Caco-2 (cell line): ENCODE measurements around the gene CD46. TPM values are rescaled to one million over a fixed set of nuclear protein-coding genes. Genes with fewer than 3 reads are reported as not detected.
"Not testable (repeated sequence)": the region's sequence is repeated elsewhere in the genome, so short reads cannot be mapped to it uniquely, and the experiment has no call there.

Experiments used
- BruUV-seq: library from RNA; stranded (reverse); fragments of 400-500 nt; replicated peaks from 2 replicates; lab custom pipeline; 2021; lab: Mats Ljungman, UMichigan
- CTCF ChIA-PET: fragments of 300-600 bp; sonication (Branson Sonifier 250); formaldehyde crosslinking; loops from one replicate; lab custom pipeline; 2022; ENCODE audit warnings: antibody characterized with exemption; lab: Charles Lee
- POLR2A ChIA-PET: fragments of 300-600 bp; sonication (Branson Sonifier 250); formaldehyde crosslinking; loops from one replicate; lab custom pipeline; 2022; ENCODE audit warnings: antibody characterized with exemption; lab: Charles Lee
- DNase-seq, 2 experiments: peaks; one replicate each; pipeline versions ENCODE4 v3.0.0 to v3.0.0-alpha.2; 2020 to 2022
- H3K27me3 ChIP-seq: replicated peaks from 2 replicates; pipeline ENCODE4 v1.6.0; 2011; ENCODE audit warnings: low read length; ENCODE audit not compliant: control insufficient read depth, insufficient read depth
- H3K36me3 ChIP-seq: 2 replicates; pipeline ENCODE4 v1.5.1; 2011; ENCODE audit warnings: low read length; ENCODE audit not compliant: control insufficient read depth, insufficient read depth
- H3K4me1 ChIP-seq: fragments of 250-450 bp; sonication (Bioruptor Pico); 2 replicates; pipeline ENCODE4 v1.5.1; 2020; ENCODE audit warnings: mild to moderate bottlenecking
- H3K4me3 ChIP-seq: 2 replicates; pipeline ENCODE4 v1.5.1; 2011; ENCODE audit warnings: low read depth, mild to moderate bottlenecking, control low read depth, low read length
- H3K9me3 ChIP-seq: fragments of 250-450 bp; sonication (Bioruptor Pico); 2 replicates; pipeline ENCODE4 v1.5.1; 2020; ENCODE audit warnings: mild to moderate bottlenecking, moderate library complexity
- H3K27ac Mint-ChIP-seq: one replicate; pipeline ENCODE4 v1.8.0; 2022; ENCODE audit warnings: mixed read lengths; ENCODE audit not compliant: unreplicated experiment
- H3K27me3 Mint-ChIP-seq: one replicate; pipeline ENCODE4 v1.8.0; 2022; ENCODE audit warnings: mixed read lengths; ENCODE audit not compliant: insufficient read depth, unreplicated experiment
- H3K36me3 Mint-ChIP-seq: one replicate; pipeline ENCODE4 v1.8.0; 2022; ENCODE audit warnings: mild to moderate bottlenecking, mixed read lengths; ENCODE audit not compliant: insufficient read depth, unreplicated experiment
- H3K4me1 Mint-ChIP-seq: one replicate; pipeline ENCODE4 v1.8.0; 2022; ENCODE audit warnings: low read depth, mixed read lengths; ENCODE audit not compliant: unreplicated experiment
- H3K4me3 Mint-ChIP-seq: one replicate; pipeline ENCODE4 v1.8.0; 2022; ENCODE audit warnings: mild to moderate bottlenecking, moderate library complexity, mixed read lengths; ENCODE audit not compliant: unreplicated experiment
- H3K9me3 Mint-ChIP-seq: one replicate; pipeline ENCODE4 v1.8.0; 2022; ENCODE audit warnings: mixed read lengths; ENCODE audit not compliant: unreplicated experiment
- intact Hi-C: fragments of 100-400 bp; cut with micrococcal nuclease; formaldehyde crosslinking; loops from one replicate; pipeline ENCODE4 v1.10.0; 2022; ENCODE audit not compliant: unreplicated experiment
- total RNA-seq: library from RNA; stranded (reverse); gene quantifications from 2 replicates; pipeline ENCODE4 v1.2.3, GENCODE V29; 2022
- TF ChIP-seq, protein P1 (sequence below), 2 experiments: fragments of 200-600 bp in 1 of 2; IDR thresholded peaks; 1 replicate in 1 of 2; 2 replicates in 1 of 2; pipeline versions ENCODE4 v1.5.1 to v1.8.0; 2011 to 2022; ENCODE audit warnings: antibody characterized with exemption in 1 of 2, control low read depth in 1 of 2, inconsistent platforms in 1 of 2, low read depth in 1 of 2, low read length in 1 of 2, mild to moderate bottlenecking in 1 of 2, moderate library complexity in 1 of 2; ENCODE audit not compliant: insufficient read depth in 1 of 2, severe bottlenecking in 1 of 2, unreplicated experiment in 1 of 2

Gene CD46
- total RNA-seq, 1 experiment from 2014 or later: 166 TPM

- no peak overlapping the region for H3K4me3 Mint-ChIP-seq
- CTCF ChIA-PET: interaction anchor here (0.9 kb wide), 1 partner anchor 50 kb away, joined by 4 read pairs; no protein-coding TSS in a partner anchor
- no peaks in the 10 kb centered on the region for H3K36me3 ChIP-seq
- DNase-seq: peak in 1 of 2 experiments; percentile 31
- no peak overlapping the region for H3K4me3 ChIP-seq
- no peaks in the 10 kb centered on the region for H3K27me3 Mint-ChIP-seq
- POLR2A ChIA-PET: no interaction called here
- TF ChIP-seq, protein P1, sequence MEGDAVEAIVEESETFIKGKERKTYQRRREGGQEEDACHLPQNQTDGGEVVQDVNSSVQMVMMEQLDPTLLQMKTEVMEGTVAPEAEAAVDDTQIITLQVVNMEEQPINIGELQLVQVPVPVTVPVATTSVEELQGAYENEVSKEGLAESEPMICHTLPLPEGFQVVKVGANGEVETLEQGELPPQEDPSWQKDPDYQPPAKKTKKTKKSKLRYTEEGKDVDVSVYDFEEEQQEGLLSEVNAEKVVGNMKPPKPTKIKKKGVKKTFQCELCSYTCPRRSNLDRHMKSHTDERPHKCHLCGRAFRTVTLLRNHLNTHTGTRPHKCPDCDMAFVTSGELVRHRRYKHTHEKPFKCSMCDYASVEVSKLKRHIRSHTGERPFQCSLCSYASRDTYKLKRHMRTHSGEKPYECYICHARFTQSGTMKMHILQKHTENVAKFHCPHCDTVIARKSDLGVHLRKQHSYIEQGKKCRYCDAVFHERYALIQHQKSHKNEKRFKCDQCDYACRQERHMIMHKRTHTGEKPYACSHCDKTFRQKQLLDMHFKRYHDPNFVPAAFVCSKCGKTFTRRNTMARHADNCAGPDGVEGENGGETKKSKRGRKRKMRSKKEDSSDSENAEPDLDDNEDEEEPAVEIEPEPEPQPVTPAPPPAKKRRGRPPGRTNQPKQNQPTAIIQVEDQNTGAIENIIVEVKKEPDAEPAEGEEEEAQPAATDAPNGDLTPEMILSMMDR (IDR thresholded peaks at IDR 0.05; ENCODE audit: insufficient read depth in 1 of 2, low read depth in 1 of 2, low read length in 1 of 2, severe bottlenecking in 1 of 2, unreplicated experiment in 1 of 2): no peak
- no peaks in the 10 kb centered on the region for H3K27me3 ChIP-seq
- H3K9me3 Mint-ChIP-seq: no peaks in the 10 kb centered on the region
- H3K27ac Mint-ChIP-seq: no peak overlapping the region
- no peaks in the 10 kb centered on the region for H3K9me3 ChIP-seq
- H3K4me1 ChIP-seq: peaks cover 64% of the 10 kb centered on the region
- BruUV-seq: no TSS peak
- intact Hi-C loops: loop anchor here (1.0 kb wide), 1 partner anchor 38 kb away; no protein-coding TSS in a partner anchor
- H3K36me3 Mint-ChIP-seq: peaks cover 13% of the 10 kb centered on the region
- peaks cover 22% of the 10 kb centered on the region for H3K4me1 Mint-ChIP-seq
Measured at GRCh38 chr1:207748737-207749528, 2.9 kb upstream of the CD46 start.

DNA sequence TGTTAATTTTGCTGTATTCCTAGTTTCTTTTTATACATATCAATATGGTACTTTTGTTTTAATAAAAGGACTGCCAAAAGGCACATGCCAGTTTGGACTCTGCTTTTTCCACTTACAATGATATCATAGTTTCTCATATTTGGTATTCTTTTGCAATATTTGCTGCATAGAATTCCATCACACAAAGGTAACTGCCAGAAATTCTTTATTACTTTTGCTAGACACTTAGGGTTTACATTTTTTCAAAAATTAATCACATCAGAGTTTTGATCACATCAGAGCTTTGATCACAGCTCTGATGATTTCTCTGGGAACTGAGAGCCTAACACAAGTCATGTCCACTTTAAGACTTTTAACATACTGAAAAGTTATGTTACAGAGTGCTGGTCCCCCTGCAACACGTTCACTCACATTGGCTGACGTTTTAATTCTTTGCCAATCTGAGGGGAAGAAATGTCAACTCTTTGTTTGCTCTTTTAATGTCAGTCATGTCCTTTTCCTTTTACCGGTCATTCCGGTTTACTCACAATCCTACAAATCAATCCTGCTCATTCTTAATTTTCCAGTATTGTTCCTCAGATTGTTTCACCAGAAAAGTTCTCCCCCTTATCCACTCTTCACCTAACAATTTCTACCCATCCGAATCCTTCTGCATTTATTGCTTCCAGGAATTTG, 1.1 kb upstream of the CD46 start:
- ChIA-PET POLR2A (no interaction called here), CTCF (interaction anchor here (3.7 kb wide), 1 partner anchor 46 kb away, joined by 19 read pairs; no protein-coding TSS in a partner anchor)
- peak overlapping the region; percentile 25 for H3K4me3 ChIP-seq
- TF ChIP-seq, protein P1 (IDR thresholded peaks at IDR 0.05; ENCODE audit: insufficient read depth in 1 of 2, low read depth in 1 of 2, low read length in 1 of 2, severe bottlenecking in 1 of 2, unreplicated experiment in 1 of 2): no peak
- no peaks in the 10 kb centered on the region for H3K27me3 Mint-ChIP-seq
- no peaks in the 10 kb centered on the region for H3K36me3 ChIP-seq
- no peak for DNase-seq
- H3K9me3 ChIP-seq: no peaks in the 10 kb centered on the region
- no TSS peak for BruUV-seq
- H3K36me3 Mint-ChIP-seq: peaks cover 14% of the 10 kb centered on the region
- peaks cover 38% of the 10 kb centered on the region for H3K4me1 Mint-ChIP-seq
- H3K27me3 ChIP-seq: no peaks in the 10 kb centered on the region
- intact Hi-C loops: no loop called here
- H3K4me1 ChIP-seq: peaks cover 73% of the 10 kb centered on the region
- peak overlapping the region; percentile 93 for H3K4me3 Mint-ChIP-seq
- peak overlapping the region; percentile 95 for H3K27ac Mint-ChIP-seq
- no peaks in the 10 kb centered on the region for H3K9me3 Mint-ChIP-seq

GRCh38 chr1:207751463-207751789, 428 bp upstream of the CD46 start:
- DNase-seq, H3K36me3 ChIP-seq, intact Hi-C loops, H3K27me3 Mint-ChIP-seq, H3K27me3 ChIP-seq, H3K9me3 ChIP-seq, POLR2A ChIA-PET, H3K9me3 Mint-ChIP-seq: not testable (repeated sequence)
- H3K4me1 ChIP-seq: peaks cover 74% of the 10 kb centered on the region
- BruUV-seq: TSS peak; percentile 91
- CTCF ChIA-PET: interaction anchor here (3.7 kb wide), 1 partner anchor 46 kb away, joined by 19 read pairs; no protein-coding TSS in a partner anchor
- Mint-ChIP-seq H3K27ac (peak overlapping the region; percentile 95), H3K4me3 (peak overlapping the region; percentile 93), H3K4me1 (peaks cover 44% of the 10 kb centered on the region), H3K36me3 (peaks cover 20% of the 10 kb centered on the region)
- peak overlapping the region; percentile 25 for H3K4me3 ChIP-seq
